K562 (cell line): ENCODE results near the gene CDKN2D. TPM values are rescaled to one million over a fixed set of nuclear protein-coding genes. Genes with fewer than 3 reads are reported as not detected.
A peak's percentile ranks its signal among the peaks of the same experiment; 100 is the strongest.

Experiments
- CBFA2T3 ChIP-seq: fragments of 450-650 bp; IDR thresholded peaks from 2 replicates; pipeline ENCODE4 v1.6.1; 2017
- DPF2 ChIP-seq: fragments of 450-650 bp; IDR thresholded peaks from 2 replicates; pipeline ENCODE4 v1.6.1; 2016
- ETV6 ChIP-seq, 3 experiments: fragments of 150-350 bp in 1 of 3; sonication (generic) in 1 of 3; formaldehyde crosslinking in 1 of 3; IDR thresholded peaks; 2 replicates each; pipeline versions ENCODE4 v1.6.1 to v1.8.0; 2014 to 2022; ENCODE audit warnings: borderline replicate concordance in 2 of 3, low read depth in 2 of 3, antibody characterized with exemption in 1 of 3, low read length in 1 of 3, mild to moderate bottlenecking in 1 of 3, missing genetic modification reagents in 1 of 3
- FIP1L1 ChIP-seq: fragments of 200-400 bp; formaldehyde crosslinking; IDR thresholded peaks from 2 replicates; pipeline ENCODE4 v1.6.1; 2018; ENCODE audit warnings: mild to moderate bottlenecking, low read depth, low read length; ENCODE audit not compliant: poor library complexity, severe bottlenecking
- HES1 ChIP-seq: fragments of 450-650 bp; IDR thresholded peaks from 2 replicates; pipeline ENCODE4 v1.6.1; 2016; ENCODE audit warnings: low read depth, mild to moderate bottlenecking, moderate library complexity
- HSF4 ChIP-seq: fragments of 250-450 bp; sonication (Bioruptor Pico); IDR thresholded peaks from 2 replicates; pipeline ENCODE4 v2.1.2; 2022; ENCODE audit warnings: mild to moderate bottlenecking, moderate library complexity, borderline replicate concordance
- KAT2B ChIP-seq: IDR thresholded peaks from one replicate; pipeline ENCODE4 v1.6.1; 2012; ENCODE audit warnings: low read depth, mild to moderate bottlenecking, control low read depth, inconsistent platforms, low read length, moderate library complexity
- MECOM ChIP-seq: fragments of 250-450 bp; sonication (Bioruptor Pico); IDR thresholded peaks from 2 replicates; pipeline ENCODE4 v1.8.0; 2022; ENCODE audit warnings: inconsistent platforms
- MEIS2 ChIP-seq: fragments of 450-650 bp; IDR thresholded peaks from 2 replicates; pipeline ENCODE4 v1.6.1; 2014; ENCODE audit warnings: mild to moderate bottlenecking; ENCODE audit not compliant: partially characterized antibody
- MXI1 ChIP-seq: IDR thresholded peaks from 2 replicates; pipeline ENCODE4 v1.6.1; 2011; ENCODE audit warnings: low read depth, mild to moderate bottlenecking, improper control_type of control experiment, low read length
- NR4A1 ChIP-seq, 2 experiments: fragments of 250-450 bp in 1 of 2; fragments of 450-650 bp in 1 of 2; sonication (Bioruptor Pico) in 1 of 2; IDR thresholded peaks; 2 replicates each; pipeline versions ENCODE4 v1.4.0 to v1.6.1; 2016 to 2020; ENCODE audit warnings: mild to moderate bottlenecking in 2 of 2, missing compliant biosample characterization in 1 of 2, missing genetic modification characterization in 1 of 2, moderate library complexity in 1 of 2
- POLR2G ChIP-seq: fragments of 200-400 bp; formaldehyde crosslinking; IDR thresholded peaks from 2 replicates; pipeline ENCODE4 v1.6.1; 2017; ENCODE audit warnings: low read depth, mild to moderate bottlenecking, antibody characterized with exemption, low read length, moderate library complexity
- SP2 ChIP-seq: IDR thresholded peaks from 2 replicates; pipeline ENCODE4 v1.6.1; 2011; ENCODE audit warnings: mild to moderate bottlenecking, low read depth, low read length, moderate library complexity; ENCODE audit not compliant: poor library complexity, severe bottlenecking; ENCODE audit errors: extremely low read depth
- TFAP4 ChIP-seq: sonication (generic); formaldehyde crosslinking; IDR thresholded peaks from 2 replicates; pipeline ENCODE4 v1.8.0; 2022; ENCODE audit warnings: missing genetic modification reagents, mild to moderate bottlenecking, moderate library complexity, borderline replicate concordance
- THRB ChIP-seq: fragments of 450-650 bp; formaldehyde crosslinking; conservative IDR thresholded peaks from 2 replicates; pipeline ENCODE4 v1.4.0; 2022; ENCODE audit warnings: mild to moderate bottlenecking, missing genetic modification characterization
- ZBTB7A ChIP-seq: IDR thresholded peaks from 2 replicates; pipeline ENCODE4 v1.6.1; 2011; ENCODE audit warnings: low read depth, mild to moderate bottlenecking, low read length, moderate library complexity, borderline replicate concordance; ENCODE audit not compliant: control insufficient read depth
- ZNF212 ChIP-seq: fragments of 450-650 bp; formaldehyde crosslinking; IDR thresholded peaks from 2 replicates; pipeline ENCODE4 v1.4.0; 2020; ENCODE audit warnings: mild to moderate bottlenecking
- ZNF263 ChIP-seq: sonication (generic); formaldehyde crosslinking; IDR thresholded peaks from 2 replicates; pipeline ENCODE4 v1.8.0; 2022; ENCODE audit warnings: mild to moderate bottlenecking, missing genetic modification reagents, borderline replicate concordance
- ZNF449 ChIP-seq: fragments of 250-450 bp; sonication (Bioruptor Pico); IDR thresholded peaks from 2 replicates; pipeline ENCODE4 v1.8.0; 2022; ENCODE audit warnings: moderate library complexity, mild to moderate bottlenecking, inconsistent platforms
- ZNF511 ChIP-seq: sonication (generic); formaldehyde crosslinking; IDR thresholded peaks from 2 replicates; pipeline ENCODE4 v1.8.0; 2022; ENCODE audit warnings: mild to moderate bottlenecking, missing genetic modification reagents
- ZNF76 ChIP-seq: fragments of 250-450 bp; sonication (Bioruptor Pico); IDR thresholded peaks from 2 replicates; pipeline ENCODE4 v1.4.0; 2020; ENCODE audit warnings: mild to moderate bottlenecking, moderate library complexity, borderline replicate concordance
- polyA plus RNA-seq, 8 experiments: library from polyadenylated mRNA; depleted of rRNA in 4 of 8; stranded (reverse) in 5 of 8; unstranded in 3 of 8; fragments of >200 nt; fragmentation: Nextera tagmentation in 2 of 8; fragmentation: Illumina TruSeq in 1 of 8; extraction: Ambion mirVana in 2 of 8; extraction: Trizol in 1 of 8; gene quantifications; 2 replicates each; pipeline versions ENCODE4 v1.2.1 to v1.2.3, GENCODE V29; 2011 to 2014; ENCODE audit warnings: inconsistent platforms in 1 of 8, missing spikeins in 1 of 8
- total RNA-seq, 7 experiments: library from RNA; depleted of rRNA in 6 of 7; stranded (reverse); fragments of >200 nt in 6 of 7; fragmentation: Illumina TruSeq in 2 of 7; extraction: Trizol in 2 of 7; gene quantifications; 2 replicates each; pipeline versions ENCODE4 v1.2.1 to v1.2.3, GENCODE V29; 2011 to 2021; ENCODE audit warnings: low replicate concordance in 1 of 7

CDKN2D gene
- total and polyA plus RNA-seq, 9 of the 15 experiments (the other 6 are each of a cell fraction or from before 2014, with no cell fraction given), result 0.41 to 8.2 (median 3.7) TPM

GRCh38 chr19:10602330-10603083 is 33.7 kb upstream of the CDKN2D start (continued):
- TF ChIP-seq ETV6 (IDR thresholded peaks at IDR 0.05; ENCODE audit: borderline replicate concordance in 1 of 2, low read depth in 2 of 2, low read length in 1 of 2) (no peak), ETV6 (CRISPR knock-in tag; IDR thresholded peaks at IDR 0.05; ENCODE audit: borderline replicate concordance) (no peak), ZNF449 (CRISPR knock-in tag) (no peak), MEIS2 (peak; percentile 44), FIP1L1 (no peak), ZNF511 (no peak), KAT2B (no peak), TFAP4 (peak; percentile 67; the same call in 1 of the 2 replicates), DPF2 (0 out of 2 replicates have a peak, but pooled peaks have one; percentile 43), HES1 (no peak), MXI1 (no peak), POLR2G (peak; percentile 75), ZNF212 (CRISPR knock-in tag) (no peak), ZBTB7A (peak; percentile 87), ZNF76 (CRISPR knock-in tag) (no peak), THRB (CRISPR knock-in tag) (no peak), CBFA2T3 (0 out of 2 replicates have a peak, but pooled peaks have one; percentile 27), HSF4 (CRISPR knock-in tag) (no peak), SP2 (no peak), ZNF263 (0 out of 2 replicates have a peak, but pooled peaks have one; percentile 11), NR4A1 (CRISPR knock-in tag; IDR thresholded peaks at IDR 0.05) (no peak), NR4A1 (tag; IDR thresholded peaks at IDR 0.05) (no peak), MECOM (CRISPR knock-in tag) (no peak)
